GM19099 (cell line): ENCODE measurements around the gene YTHDF2.

Source experiments
- POLR2A ChIP-seq: IDR thresholded peaks from 3 replicates; pipeline ENCODE4 v1.6.1; 2011; ENCODE audit warnings: low read depth; ENCODE audit not compliant: insufficient read length; ENCODE audit errors: extremely low read depth

Gene YTHDF2

DNA sequence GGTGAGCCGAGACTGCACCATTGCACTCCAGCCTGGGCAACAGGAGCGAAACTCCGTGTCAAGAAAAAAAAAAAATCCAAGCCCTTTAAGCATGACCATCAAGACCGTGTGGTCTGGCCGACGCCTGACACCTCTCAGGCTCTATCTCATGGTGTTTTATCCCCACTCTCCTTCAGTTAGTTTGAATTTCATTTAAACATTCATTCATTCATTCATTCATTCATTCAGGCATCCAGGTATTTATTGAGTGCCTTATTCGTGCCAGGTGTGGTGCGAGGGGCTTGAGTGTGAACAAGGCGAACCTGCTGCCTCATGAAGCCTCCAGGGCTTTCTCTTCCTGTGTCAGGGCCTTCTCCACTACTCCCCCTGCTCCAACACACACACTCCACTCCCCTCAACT, 52.7 kb downstream of the YTHDF2 start:
- no peak for TF ChIP-seq POLR2A

DNA sequence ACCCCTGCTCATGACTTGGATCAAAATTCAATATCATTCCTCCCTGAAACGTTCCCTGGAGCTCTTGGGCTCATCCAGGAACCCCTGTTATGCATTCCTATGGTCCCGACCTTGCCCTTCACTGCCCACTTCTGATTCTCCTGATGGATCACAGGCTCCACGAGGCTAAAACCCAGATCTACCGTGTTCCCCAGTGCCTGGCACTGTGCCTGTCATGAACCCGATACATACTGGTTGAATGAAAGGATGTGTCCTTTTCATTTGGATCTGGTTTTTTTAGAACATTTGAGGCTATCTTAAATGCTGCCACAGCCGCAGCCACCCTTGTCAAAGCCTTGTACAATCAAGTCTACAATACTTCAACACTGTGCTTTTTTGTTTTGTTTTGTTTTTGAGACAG, 53.1 kb downstream of the YTHDF2 start:
- no peak for TF ChIP-seq POLR2A

DNA sequence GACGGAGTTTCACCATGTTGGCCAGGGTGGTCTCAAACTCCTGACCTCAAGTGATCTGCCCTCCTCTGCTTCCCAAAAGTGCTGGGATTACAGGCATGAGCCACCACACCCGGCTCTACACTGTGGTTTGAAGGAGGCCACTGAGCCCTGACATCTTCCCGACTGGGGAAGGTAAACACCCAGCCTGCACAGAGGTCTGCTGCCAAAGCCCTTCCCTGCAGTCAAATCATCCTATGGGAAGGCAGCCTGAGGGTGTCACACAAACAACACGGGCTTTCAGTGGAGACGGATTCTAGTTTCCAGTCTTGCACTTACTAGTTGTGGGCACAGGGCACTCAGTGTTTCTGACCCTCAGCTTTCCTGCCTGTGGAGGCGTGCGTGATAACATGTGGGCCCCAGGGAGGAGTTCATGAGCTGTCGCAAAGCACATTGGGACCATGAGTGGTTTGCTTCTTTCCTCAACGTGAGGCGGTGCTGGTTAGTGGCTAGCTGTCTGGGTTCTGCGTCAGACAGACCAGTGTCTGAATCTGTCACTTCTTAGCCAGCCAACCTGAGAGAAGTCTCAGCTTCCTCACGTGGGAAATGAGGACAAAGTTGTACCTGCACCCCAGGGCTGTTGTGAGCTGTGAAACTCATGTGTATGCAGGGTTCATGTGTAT, 53.8 kb downstream of the YTHDF2 start:
- TF ChIP-seq POLR2A, result no peak

DNA sequence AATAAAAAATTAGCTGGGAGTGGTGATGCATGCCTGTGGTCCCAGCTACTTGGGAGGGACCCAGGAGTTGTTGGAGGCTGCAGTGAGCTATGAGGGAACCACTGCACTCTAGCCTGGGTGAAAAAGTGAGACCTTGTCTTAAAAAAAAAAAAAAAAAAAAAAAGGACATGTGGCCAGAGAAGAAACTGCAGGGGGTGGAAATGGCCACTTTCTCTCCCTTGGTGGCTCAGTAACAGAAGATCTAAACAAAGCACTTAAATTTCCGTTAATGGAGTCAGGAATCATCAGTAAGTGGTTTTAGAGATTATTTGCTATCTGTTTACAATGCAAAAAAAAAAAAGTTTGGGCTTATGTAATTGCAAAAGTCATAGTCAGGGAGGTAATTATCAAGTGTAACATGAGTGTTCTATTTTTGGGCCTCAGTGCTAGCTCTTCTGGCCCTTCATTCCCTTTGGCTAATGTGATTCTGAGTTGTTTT, 55.9 kb downstream of the YTHDF2 start:
- no peak for TF ChIP-seq POLR2A

DNA sequence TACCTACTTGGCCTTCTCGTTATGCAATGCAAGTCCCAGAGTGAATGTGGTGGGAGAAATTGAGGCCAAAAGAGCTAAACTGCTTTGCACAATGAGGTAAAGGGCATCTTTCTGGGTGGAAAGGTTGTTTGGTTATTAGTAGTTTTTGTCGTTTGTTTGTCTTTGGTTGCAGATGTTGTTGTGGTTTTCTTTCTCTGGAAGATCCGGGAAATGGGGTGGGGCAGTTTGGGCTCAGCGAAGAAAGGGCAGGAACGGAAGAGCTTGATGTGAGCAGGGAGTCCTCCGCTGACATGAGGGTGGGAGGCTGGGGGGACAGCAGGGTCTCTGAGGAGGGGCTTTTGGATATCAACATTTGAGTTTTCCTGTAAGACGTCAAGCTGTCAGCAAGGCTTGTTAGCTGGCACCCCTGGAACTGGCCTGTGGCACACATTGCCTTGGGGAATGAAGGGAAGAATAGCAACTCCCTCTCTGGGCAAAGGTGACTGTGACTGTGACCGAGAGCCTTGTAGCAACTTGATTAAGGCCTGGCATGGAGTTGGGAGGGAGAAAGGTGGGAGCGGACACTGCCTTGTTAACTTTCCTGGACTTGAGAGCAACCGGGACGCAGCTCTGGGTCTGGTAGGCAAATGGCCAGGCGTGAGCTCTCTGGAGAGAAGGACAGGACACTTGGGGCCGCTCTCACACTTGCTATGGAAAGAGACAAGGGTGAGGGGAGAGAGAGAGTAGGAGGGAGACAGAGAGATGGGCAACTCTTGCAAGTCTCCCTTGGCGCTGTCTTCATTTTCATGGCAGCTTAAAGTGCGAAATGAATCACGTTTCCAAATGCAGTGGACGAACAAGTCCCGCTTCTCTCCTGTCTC, 59.8 kb downstream of the YTHDF2 start:
- TF ChIP-seq POLR2A, result no peak

DNA sequence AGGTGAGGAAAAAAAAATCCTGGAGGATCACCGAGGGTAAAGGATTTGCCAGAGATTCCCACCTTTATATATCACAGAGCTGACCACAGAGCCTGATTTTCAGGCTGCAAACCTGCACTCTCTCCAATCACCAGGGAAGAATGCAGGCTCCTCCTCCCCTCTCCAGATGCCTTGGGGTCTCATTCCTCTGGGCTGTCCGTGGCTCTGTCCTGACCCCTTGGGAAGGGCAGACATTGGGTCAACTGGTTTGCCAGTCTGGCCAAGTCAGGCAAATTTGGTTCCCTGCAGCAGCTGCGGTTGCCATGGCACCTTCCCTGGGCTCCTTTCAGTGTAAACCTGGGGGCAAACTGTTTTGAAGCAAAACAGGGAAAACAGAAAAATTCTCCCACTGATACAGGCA, 63.6 kb downstream of the YTHDF2 start:
- no peak for TF ChIP-seq POLR2A

DNA sequence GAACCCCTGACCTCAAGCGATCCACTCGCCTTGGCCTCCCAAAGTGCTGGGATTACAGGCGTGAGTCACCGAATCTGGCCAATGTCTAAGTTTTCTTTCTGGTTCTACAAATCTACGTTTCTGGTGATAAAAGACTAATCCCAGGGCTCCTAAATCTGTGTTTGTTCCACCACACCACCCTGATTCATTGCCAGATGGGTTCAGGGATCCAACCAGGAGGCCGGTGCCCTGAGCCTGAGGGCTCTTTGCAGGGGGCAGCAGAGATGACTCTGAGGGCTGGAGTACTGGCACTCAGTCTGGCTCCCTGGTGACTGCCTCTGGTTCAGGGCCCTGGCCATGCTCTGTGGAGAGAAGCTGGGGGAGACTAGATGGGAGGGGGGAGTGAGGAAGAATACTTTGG, 64.7 kb downstream of the YTHDF2 start:
- no peak for TF ChIP-seq POLR2A

DNA sequence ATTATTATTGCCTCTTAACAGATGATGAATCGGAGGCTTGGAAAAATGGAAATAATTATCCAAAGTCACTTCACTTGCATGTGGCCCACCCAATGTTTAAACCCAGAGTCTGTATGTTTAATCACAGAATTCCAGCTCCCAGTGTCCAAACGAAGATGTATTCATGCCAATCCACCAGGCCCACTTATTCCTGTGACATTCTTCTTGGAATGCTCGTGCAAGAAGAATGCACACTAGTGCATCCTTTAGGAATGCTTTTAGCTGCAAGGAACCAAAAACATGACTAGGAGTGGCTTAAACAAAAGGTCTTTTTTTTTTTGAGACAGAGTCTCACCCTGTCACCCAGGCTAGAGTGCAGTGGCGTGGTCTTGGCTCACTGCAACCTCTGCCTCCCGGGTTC, 66.3 kb downstream of the YTHDF2 start:
- no peak for TF ChIP-seq POLR2A

DNA sequence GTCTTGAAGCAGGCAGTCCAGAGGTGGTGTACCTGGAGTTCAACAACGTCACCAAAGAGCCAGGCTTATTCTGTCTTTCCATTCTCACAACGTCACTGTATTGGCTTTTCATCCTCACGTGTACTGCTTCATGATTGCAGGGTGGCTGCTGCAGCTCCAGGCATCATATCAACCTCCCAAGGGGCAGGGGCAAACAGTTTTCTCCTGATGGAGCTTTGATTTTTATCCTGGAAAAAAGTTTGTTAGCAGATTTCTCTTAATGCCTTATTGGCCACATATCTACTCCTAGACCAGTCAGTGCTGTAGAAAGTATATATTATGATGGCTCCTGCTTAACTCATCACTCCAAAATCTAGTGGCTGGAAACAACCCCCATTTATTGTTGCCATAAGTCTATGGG, 66.9 kb downstream of the YTHDF2 start:
- TF ChIP-seq POLR2A, result no peak

DNA sequence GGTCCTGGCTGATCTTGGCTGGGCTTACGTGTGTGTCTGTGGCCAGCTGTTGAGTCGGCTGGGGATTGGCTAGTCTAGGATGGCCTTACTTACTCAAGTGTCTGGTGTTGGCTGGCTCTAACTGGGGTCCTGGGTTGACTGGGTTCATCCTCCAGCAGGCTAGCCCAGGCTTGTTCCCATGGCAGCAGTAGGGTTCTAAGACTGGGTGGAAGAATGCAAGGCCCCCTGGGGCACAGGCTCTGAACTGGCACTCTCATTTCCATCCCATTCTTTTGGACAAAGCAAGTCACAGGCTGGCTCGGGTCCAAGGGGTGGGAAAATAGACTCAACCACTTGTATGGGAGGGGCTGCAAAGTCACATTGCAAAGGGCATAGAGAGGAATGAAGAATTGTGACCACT, 67.3 kb downstream of the YTHDF2 start:
- no peak for TF ChIP-seq POLR2A

DNA sequence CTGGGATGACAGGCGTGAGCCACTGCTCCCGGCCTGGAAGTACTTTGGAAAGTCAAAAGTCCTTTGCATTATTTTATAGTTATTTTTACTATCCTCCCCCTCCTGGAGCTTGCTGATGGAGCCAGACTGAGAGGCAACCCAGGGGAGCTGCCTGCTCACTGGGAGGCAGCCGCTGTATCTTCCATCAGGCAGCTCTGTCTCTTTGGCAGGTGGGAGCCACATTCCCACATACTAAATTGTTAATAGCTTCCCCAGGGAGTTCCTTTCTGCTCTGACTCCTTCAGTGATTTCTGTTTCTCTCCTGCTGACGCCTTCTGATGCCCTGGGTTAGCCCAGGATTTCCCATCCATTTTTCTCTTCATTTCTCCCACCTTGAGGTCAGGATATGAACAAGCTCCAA, 70.3 kb downstream of the YTHDF2 start:
- TF ChIP-seq POLR2A, result no peak

DNA sequence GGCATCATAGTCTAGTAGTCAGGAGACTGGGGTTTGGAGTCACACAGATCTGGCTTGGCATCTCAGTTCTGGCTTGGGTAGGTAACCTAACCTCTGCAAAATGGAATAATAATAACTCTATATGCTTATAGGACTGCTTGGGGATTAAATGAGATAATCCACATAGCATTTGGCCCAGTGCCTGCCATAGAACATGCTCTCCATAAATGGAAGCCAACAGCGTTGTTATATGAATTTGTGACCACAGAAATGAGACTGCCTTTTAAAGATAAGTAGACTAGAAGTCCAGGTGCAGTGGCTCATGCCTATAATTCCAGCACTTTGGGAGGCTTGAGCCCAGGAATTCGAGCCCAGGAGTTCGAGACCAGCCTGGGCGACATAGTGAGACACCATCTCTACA, 71.2 kb downstream of the YTHDF2 start:
- no peak for TF ChIP-seq POLR2A

DNA sequence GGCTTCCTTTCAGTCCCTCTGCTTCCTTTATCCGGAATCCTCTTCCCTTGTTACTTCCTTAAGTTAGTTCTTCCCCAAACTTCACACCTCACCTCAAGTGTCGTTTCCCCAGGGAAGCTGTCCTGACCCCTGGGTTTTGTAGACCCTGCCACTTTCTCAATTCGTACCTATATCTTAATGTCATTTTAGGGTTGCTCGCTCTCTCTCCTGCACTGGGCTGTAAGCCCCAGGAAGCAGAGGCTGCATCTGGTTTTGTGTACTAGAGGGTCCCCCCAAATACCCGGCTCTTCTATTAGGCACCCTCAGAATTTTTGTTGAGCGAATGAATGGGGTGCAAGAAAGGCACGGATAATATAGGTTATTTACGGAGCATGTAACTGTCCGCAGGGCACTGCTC, 74.6 kb downstream of the YTHDF2 start:
- no peak for TF ChIP-seq POLR2A

DNA sequence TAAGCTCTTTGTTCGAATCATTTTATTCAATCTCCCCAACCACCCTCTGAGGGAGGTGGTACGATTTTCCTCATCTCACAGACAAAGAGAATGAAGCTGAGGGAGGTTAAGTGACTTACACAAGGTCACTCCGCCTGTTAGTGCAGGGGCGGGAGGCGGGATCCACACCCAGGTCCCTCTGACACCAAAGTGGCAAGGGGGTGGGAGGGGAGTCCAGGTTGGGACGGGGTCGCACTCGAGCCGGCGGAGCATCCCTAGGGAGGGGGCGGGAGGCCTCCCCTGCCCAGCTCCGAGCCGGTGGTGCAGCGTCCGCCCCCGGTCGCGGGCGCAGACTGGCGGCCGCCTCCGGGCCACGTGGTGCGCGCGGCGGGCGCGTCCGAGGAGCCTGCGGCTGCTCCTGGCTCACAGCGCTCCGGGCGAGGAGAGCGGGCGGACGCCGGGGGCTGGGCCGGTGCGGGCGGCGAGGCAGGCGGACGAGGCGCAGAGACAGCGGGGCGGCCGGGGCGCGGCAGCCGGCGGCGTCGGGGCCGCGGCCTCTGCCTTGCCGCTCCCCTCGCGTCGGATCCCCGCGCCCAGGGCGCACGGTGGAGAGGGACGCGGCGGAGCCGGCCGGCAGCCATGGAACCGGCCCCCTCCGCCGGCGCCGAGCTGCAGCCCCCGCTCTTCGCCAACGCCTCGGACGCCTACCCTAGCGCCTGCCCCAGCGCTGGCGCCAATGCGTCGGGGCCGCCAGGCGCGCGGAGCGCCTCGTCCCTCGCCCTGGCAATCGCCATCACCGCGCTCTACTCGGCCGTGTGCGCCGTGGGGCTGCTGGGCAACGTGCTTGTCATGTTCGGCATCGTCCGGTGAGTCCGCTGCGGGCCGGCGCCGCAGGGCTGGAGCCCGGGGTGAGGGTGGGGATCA, 75.3 kb downstream of the YTHDF2 start, which contains the start of gene OPRD1:
Gene OPRD1 (plus strand): TSS at position 405 of the 903 bp plus-strand sequence. CDS start 214 bp downstream, at position 619.
- TF ChIP-seq POLR2A, result no peak
